Spleen (tissue), 7 donors: ENCODE measurements around the gene ZNF736.

ENCODE experiments used
- CTCF ChIP-seq, 11 experiments: fragments of 200-600 bp in 7 of 11; fragments of 450-650 bp in 4 of 11; sonication (generic) in 4 of 11; IDR thresholded peaks in 8 of 11; conservative IDR thresholded peaks in 3 of 11; 1 replicate in 7 of 11; 2 replicates in 4 of 11; pipeline versions ENCODE4 v1.4.0 to v1.8.0; 2016 to 2021; ENCODE audit warnings: antibody characterized with exemption in 11 of 11, inconsistent platforms in 4 of 11, mild to moderate bottlenecking in 1 of 11
- POLR2A ChIP-seq, 3 donors: fragments of 450-650 bp; IDR thresholded peaks; one replicate each; pipeline ENCODE4 v1.5.1; 2017; ENCODE audit warnings: antibody characterized with exemption in 3 of 3, mild to moderate bottlenecking in 1 of 3
- donor health status: DM: no; HTN: no; CAD: no; lungs with moderate emphysema.
- donor health status: DM: no; HTN: no; CAD: no.
- donor health status: DM: no; HTN: no; CAD: no.

DNA sequence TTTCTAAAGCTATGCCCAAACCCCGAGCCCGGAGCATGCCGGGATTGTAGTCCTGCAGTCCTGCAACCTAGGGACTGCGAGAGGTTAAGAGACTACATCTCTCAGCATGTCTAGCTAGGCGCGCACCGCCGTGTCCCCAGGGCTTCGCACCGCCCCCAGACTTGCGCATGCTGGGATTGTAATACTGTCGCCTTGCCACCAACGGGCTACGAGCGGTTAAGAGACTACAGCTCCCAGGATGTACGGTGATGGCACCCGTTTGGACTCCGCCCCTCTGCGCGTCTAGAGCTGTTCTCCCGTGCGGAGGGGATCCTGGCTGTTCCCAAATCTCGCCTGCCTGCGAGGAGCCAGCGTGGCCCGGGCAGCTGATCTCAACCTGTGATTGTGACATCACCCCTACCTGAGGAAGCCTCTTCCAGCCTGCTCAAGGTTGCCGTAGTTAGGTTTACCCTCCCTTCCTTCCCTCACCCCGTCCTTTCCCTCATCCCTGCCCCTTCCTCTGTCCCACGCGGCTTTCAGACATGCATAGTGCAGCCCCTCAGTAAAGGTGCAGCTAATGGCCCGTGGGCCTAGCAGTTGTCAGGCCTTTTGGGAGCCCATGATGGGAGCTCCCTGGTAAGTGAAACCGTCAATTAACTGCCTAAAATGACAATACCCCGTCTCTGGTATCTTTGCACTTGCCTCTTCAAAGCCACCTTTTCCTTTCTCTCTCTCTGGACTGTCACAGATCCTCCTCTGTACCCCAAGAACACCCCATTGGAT lies 6.3 kb upstream of the ZNF736 start:
- TF ChIP-seq CTCF (IDR thresholded peaks at IDR 0.05 in 8 of 11, conservative IDR thresholded peaks at IDR 0.05 in 3 of 11) (peak in 9 of 11 experiments; percentile 29 to 76 (median 55)), POLR2A (IDR thresholded peaks at IDR 0.05) (peak in 1 of 3 donors; percentile 44)
